Thymus (tissue), 11 donors: ENCODE results near the gene XPO5. TPM values are rescaled to one million over a fixed set of nuclear protein-coding genes. Genes with fewer than 3 reads are reported as not detected.
A peak's percentile ranks its signal among the peaks of the same experiment; 100 is the strongest.
"Not testable (repeated sequence)": the region's sequence is repeated elsewhere in the genome, so short reads cannot be mapped to it uniquely, and the experiment has no call there.

Experiments used
- DNase-seq, 9 donors: peaks; one replicate each; pipeline ENCODE4 v3.0.0-alpha.2; 2013; ENCODE audit warnings: low spot score in 9 of 9, low read depth in 6 of 9, missing footprints in 1 of 9
- H3K27ac ChIP-seq, 2 donors: one replicate each; pipeline ENCODE4 v1.5.1; 2013; ENCODE audit warnings: control low read depth in 1 of 2, low read depth in 1 of 2, low read length in 1 of 2, mild to moderate bottlenecking in 1 of 2, moderate library complexity in 1 of 2
- H3K27me3 ChIP-seq, 2 donors: one replicate each; pipeline ENCODE4 v1.5.1; 2013; ENCODE audit warnings: low read length in 1 of 2; ENCODE audit not compliant: control insufficient read depth in 2 of 2, insufficient read depth in 1 of 2
- H3K36me3 ChIP-seq, 2 donors: one replicate each; pipeline ENCODE4 v1.5.1; 2013; ENCODE audit warnings: low read length in 1 of 2, mild to moderate bottlenecking in 1 of 2, moderate library complexity in 1 of 2; ENCODE audit not compliant: control insufficient read depth in 2 of 2, insufficient read depth in 2 of 2
- H3K4me1 ChIP-seq, 2 donors: one replicate each; pipeline ENCODE4 v1.5.1; 2013; ENCODE audit warnings: low read length in 2 of 2; ENCODE audit not compliant: control insufficient read depth in 2 of 2, insufficient read depth in 2 of 2
- H3K4me3 ChIP-seq, 2 donors: one replicate each; pipeline ENCODE4 v1.5.1; 2013; ENCODE audit warnings: low read length in 2 of 2, control low read depth in 1 of 2, mild to moderate bottlenecking in 1 of 2
- H3K9me3 ChIP-seq, 2 donors: one replicate each; pipeline ENCODE4 v1.5.1; 2013; ENCODE audit warnings: low read length in 1 of 2, mild to moderate bottlenecking in 1 of 2; ENCODE audit not compliant: control insufficient read depth in 2 of 2, insufficient read depth in 1 of 2
- WGBS: extraction: QIAGEN DNeasy Blood & Tissue Kit; methylation state at CpG from one replicate; pipeline ENCODE4 v1.1.7; 2013; 5-methylcytosine and 5-hydroxymethylcytosine counted together
- polyA plus RNA-seq: library from polyadenylated mRNA; stranded (reverse); fragments of 200-250 nt; gene quantifications from one replicate; pipeline ENCODE4 v1.2.3, GENCODE V29; 2013
- total RNA-seq: library from RNA; stranded (reverse); fragments of 120-200 nt; gene quantifications from one replicate; pipeline ENCODE4 v1.2.4, GENCODE V29; 2013
- donor health status: healthy.

XPO5 gene
- total and polyA plus RNA-seq, 2 donors = 16.7 to 22.4 TPM

DNA sequence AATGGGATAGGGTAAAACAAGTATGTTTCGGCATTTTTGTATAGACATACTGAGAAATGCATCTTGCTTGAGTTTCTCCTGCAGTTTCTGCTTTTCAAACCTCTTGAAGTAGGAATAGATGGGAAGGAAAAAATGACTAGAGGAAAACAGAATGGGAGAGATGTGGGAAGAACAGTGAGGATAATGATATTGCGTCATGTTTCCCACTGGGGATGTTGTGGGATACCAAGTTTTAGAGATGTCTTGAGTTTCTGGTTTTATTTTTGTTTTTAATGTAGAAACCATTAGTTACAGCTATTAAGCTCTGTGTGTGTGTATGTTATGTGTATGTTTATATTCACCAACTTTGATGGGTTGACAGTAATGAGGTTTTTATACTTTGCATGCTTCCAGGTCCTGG, 24.8 kb upstream of the XPO5 start:
- H3K9me3 ChIP-seq = no peaks in the 10 kb centered on the region
- no peak overlapping the region for H3K4me3 ChIP-seq
- WGBS = 96% methylated on average over 2 of the region's 2 CpGs
- H3K36me3 ChIP-seq = peaks cover 49 to 62% of the 10 kb centered on the region in 2 donors
- no peak overlapping the region for H3K27ac ChIP-seq
- no peaks in the 10 kb centered on the region for H3K27me3 ChIP-seq
- DNase-seq = no peak
- H3K4me1 ChIP-seq = no peaks in the 10 kb centered on the region

- H3K36me3 ChIP-seq = peaks cover 13 to 40% of the 10 kb centered on the region in 2 donors
- no peaks in the 10 kb centered on the region for H3K9me3 ChIP-seq
- WGBS = 97% methylated on average over 1 of the region's 1 CpG
- no peaks in the 10 kb centered on the region for H3K4me1 ChIP-seq
- DNase-seq = no peak
- no peak overlapping the region for H3K27ac ChIP-seq
- no peaks in the 10 kb centered on the region for H3K27me3 ChIP-seq
- no peak overlapping the region for H3K4me3 ChIP-seq
These were observed 18.1 kb upstream of the XPO5 start for GRCh38 chr6:43593938-43594337.

DNA sequence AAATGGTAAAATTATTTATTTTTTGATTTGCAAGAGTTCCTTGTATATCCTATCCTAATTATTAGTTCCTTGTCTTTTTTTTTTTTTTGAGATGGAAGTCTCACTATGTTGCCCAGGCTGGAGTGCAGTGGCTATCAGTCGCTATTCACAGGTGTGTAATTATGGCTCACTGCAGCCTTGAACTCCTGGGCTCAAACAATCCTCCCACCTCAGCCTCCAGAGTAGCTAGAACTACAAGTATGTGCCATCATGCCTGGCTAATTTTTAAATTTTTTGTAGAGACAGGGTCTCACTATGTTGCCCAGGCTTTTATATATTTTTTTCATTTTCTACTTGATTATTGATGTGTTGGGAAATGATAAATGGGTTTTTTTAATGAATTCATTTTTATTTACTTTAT, 13.7 kb upstream of the XPO5 start:
- not testable (repeated sequence) for H3K27ac ChIP-seq

DNA sequence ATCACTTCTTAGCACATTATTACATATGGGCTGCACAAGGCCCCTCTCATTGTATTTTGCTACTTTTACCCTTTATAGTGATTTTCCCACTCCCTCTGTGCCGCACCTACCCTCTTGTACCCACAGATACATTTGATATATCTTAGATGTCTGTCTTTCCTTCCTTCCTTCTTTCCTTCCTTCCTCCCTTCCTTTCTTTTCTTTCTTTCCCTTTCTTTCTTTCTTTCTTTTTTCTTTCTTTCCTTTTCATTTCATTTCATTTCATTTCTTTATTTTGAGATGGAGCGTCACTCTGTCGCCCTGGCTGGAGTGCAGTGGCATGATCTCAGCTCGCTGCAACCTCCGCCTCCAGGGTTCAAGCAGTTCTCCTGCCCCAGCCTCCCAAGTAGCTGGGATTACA, 12.4 kb upstream of the XPO5 start:
- Histone ChIP-seq H3K36me3 (peaks cover 35 to 76% of the 10 kb centered on the region in 2 donors), H3K4me1 (no peaks in the 10 kb centered on the region), H3K27me3 (no peaks in the 10 kb centered on the region), H3K4me3 (no peak overlapping the region), H3K27ac (no peak overlapping the region), H3K9me3 (no peaks in the 10 kb centered on the region)
- no peak for DNase-seq
- over 99% methylated on average over 5 of the region's 5 CpGs for WGBS

More for the DNA sequence above, 13.7 kb upstream of the XPO5 start:
- H3K9me3 ChIP-seq, H3K4me3 ChIP-seq, DNase-seq, H3K4me1 ChIP-seq, H3K27me3 ChIP-seq: not testable (repeated sequence)
- peaks cover 25 to 62% of the 10 kb centered on the region in 2 donors for H3K36me3 ChIP-seq
- WGBS = 96% methylated on average over 1 of the region's 1 CpG

GRCh38 chr6:43584892-43585570, 9.2 kb upstream of the XPO5 start:
- Histone ChIP-seq H3K27ac (no peak overlapping the region), H3K27me3 (no peaks in the 10 kb centered on the region), H3K36me3 (peaks cover 39 to 70% of the 10 kb centered on the region in 2 donors), H3K4me3 (no peak overlapping the region), H3K4me1 (no peaks in the 10 kb centered on the region), H3K9me3 (no peaks in the 10 kb centered on the region)
- WGBS = 81% methylated on average over 7 of the region's 7 CpGs
- DNase-seq = no peak

- Histone ChIP-seq H3K9me3 (no peaks in the 10 kb centered on the region), H3K4me1 (peaks cover 0 to 4% of the 10 kb centered on the region in 2 donors), H3K27me3 (no peaks in the 10 kb centered on the region), H3K36me3 (peaks cover 34 to 62% of the 10 kb centered on the region in 2 donors), H3K4me3 (no peak overlapping the region), H3K27ac (no peak overlapping the region)
- 98% methylated on average over 5 of the region's 5 CpGs for WGBS
- no peak for DNase-seq
These were observed 7.1 kb upstream of the XPO5 start for GRCh38 chr6:43582911-43583310.

DNA sequence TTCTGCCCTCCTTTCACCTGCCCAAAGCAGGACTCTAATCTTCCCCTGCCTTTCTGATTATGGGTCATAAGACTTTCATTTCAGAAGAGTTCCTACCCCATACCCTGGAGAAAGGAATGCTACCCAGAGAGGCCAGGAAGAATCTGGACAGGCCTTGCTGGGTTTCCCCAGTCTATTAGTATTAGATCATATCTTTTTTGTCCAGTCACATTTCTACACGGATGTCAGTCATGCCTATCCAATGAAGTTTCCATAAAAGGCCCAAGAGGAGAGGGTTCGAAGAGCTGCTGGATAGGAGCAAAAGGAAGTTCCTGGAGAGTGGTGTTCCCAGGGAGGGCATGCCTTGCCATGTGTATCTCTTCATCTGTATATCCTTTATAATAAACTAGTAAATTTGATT, 3.3 kb upstream of the XPO5 start:
- peaks cover 13 to 27% of the 10 kb centered on the region in 2 donors for H3K36me3 ChIP-seq
- no peak overlapping the region for H3K4me3 ChIP-seq
- no peaks in the 10 kb centered on the region for H3K27me3 ChIP-seq
- WGBS = 98% methylated on average over 2 of the region's 2 CpGs
- H3K4me1 ChIP-seq = peaks cover 15 to 16% of the 10 kb centered on the region in 2 donors
- no peak for DNase-seq
- H3K27ac ChIP-seq = no peak overlapping the region
- H3K9me3 ChIP-seq = no peaks in the 10 kb centered on the region

- no peaks in the 10 kb centered on the region for H3K9me3 ChIP-seq
- H3K4me1 ChIP-seq = peaks cover 15 to 16% of the 10 kb centered on the region in 2 donors
- no peak overlapping the region for H3K27ac ChIP-seq
- H3K36me3 ChIP-seq = peaks cover 10 to 23% of the 10 kb centered on the region in 2 donors
- DNase-seq = no peak
- H3K27me3 ChIP-seq = no peaks in the 10 kb centered on the region
- 98% methylated on average over 3 of the region's 3 CpGs for WGBS
- H3K4me3 ChIP-seq = no peak overlapping the region
These were observed 2.9 kb upstream of the XPO5 start for GRCh38 chr6:43578748-43579147.

GRCh38 chr6:43575105-43575771, 600 bp downstream of the XPO5 start:
- Histone ChIP-seq H3K36me3 (peaks cover 3 to 33% of the 10 kb centered on the region in 2 donors), H3K27me3 (no peaks in the 10 kb centered on the region), H3K4me3 (peak overlapping the region; percentile 73 to 83), H3K9me3 (no peaks in the 10 kb centered on the region), H3K27ac (peak overlapping the region in 1 of 2 donors; percentile 57), H3K4me1 (peaks cover 15 to 16% of the 10 kb centered on the region in 2 donors)
- DNase-seq = peak in 3 of 9 donors; percentile 7 to 19 (median 11)
- under 1% methylated on average over 38 of the region's 38 CpGs for WGBS
